Stimulated activated CD4-positive, alpha-beta T cell treated with anti-CD3 and anti-CD28 coated beads, Interleukin-2, amount 100 ng/mL, for 4 hours (primary cell): ENCODE measurements around the gene SEPTIN6.

Source experiments
- DNase-seq: peaks from one replicate; pipeline ENCODE4 v3.0.0-alpha.2; 2020; ENCODE audit warnings: low read depth

The SEPTIN6 gene

GRCh38 chrX:119647552-119648420 lies 45.2 kb downstream of the SEPTIN6 start:
- peak; percentile 37 for DNase-seq

GRCh38 chrX:119647089-119647488 lies 45.9 kb downstream of the SEPTIN6 start:
- DNase-seq: no peak

GRCh38 chrX:119646515-119646914 lies 46.5 kb downstream of the SEPTIN6 start:
- DNase-seq: no peak

GRCh38 chrX:119643696-119644095 lies 49.3 kb downstream of the SEPTIN6 start:
- DNase-seq: no peak
